ENCODE measurements around the gene EDA.
"Not testable (repeated sequence)": the region's sequence is repeated elsewhere in the genome, so short reads cannot be mapped to it uniquely, and the experiment has no call there.

The EDA gene

DNA sequence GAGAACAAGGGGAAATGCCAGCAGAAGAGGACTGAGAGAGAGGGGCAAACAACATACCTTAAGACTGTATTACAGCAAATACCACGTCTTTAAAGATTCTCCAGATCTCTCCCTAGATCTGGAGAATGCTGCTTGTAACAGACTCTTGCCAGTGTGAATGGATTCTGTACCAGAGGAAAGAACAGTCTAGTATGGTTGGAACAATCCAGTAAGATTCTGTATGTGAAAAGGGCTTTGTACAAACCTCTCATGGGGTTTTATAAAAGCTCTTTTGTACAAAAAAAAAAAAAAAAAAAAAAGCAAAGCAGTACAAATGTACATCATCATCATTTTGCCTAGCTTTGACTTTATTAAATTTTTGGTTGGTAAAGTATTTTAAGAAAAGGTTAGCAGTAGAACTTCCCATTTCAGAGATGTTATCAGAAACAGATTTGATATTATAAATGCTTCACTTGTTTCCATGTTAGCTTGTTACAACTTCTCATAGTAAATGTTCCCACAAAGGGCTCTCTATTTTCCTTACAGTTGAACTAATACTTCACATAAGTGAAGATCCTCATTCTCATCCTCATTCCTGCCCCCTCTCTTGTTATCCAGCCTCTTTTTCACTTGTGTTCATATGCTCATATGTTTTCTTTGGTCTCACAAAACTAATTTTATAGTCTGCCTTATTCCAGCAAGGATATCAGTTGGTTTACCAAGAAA lies 144.2 kb downstream of the EDA start:
- H3K4me3 ChIP-seq (ENCODE audit: low read length) = no peak overlapping the region
- H3K9ac ChIP-seq (ENCODE audit: low read length) = no peak overlapping the region
- no peak overlapping the region for H3K27ac ChIP-seq (ENCODE audit: low read depth, low read length)

DNA sequence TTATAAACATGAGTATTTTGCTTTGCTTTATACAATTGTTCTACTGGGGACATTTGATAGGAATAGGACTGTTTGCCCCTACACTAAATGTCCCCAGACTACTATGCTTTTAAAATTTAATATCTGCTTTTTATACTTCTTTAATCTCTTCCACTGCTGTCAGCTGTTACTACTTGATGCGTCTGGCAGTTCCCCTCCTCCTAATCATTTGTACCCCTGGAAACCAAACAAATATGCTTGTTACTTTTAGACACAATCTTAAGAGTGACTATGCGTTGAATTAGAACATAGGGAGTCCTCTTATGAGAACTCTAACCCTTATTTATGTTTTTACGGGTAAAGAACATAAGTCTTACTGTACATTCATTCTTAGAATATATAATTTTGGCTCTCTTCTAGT lies 145.7 kb downstream of the EDA start:
- H3K9ac ChIP-seq (ENCODE audit: low read length) = no peak overlapping the region
- no peaks in the 10 kb centered on the region for H3K36me3 ChIP-seq (ENCODE audit: control insufficient read depth, insufficient read depth, low read length)
- H3K27me3 ChIP-seq (ENCODE audit: control insufficient read depth, insufficient read depth, low read length) = no peaks in the 10 kb centered on the region
- H3K4me3 ChIP-seq (ENCODE audit: low read length) = no peak overlapping the region
- no peak overlapping the region for H3K27ac ChIP-seq (ENCODE audit: low read depth, low read length)
- H3K4me1 ChIP-seq (ENCODE audit: control insufficient read depth, insufficient read depth, low read length) = no peaks in the 10 kb centered on the region

More for the DNA sequence above, 144.2 kb downstream of the EDA start:
- H3K27me3 ChIP-seq (ENCODE audit: control insufficient read depth, insufficient read depth, low read length) = no peaks in the 10 kb centered on the region
- no peaks in the 10 kb centered on the region for H3K36me3 ChIP-seq (ENCODE audit: control insufficient read depth, insufficient read depth, low read length)
- no peaks in the 10 kb centered on the region for H3K4me1 ChIP-seq (ENCODE audit: control insufficient read depth, insufficient read depth, low read length)

DNA sequence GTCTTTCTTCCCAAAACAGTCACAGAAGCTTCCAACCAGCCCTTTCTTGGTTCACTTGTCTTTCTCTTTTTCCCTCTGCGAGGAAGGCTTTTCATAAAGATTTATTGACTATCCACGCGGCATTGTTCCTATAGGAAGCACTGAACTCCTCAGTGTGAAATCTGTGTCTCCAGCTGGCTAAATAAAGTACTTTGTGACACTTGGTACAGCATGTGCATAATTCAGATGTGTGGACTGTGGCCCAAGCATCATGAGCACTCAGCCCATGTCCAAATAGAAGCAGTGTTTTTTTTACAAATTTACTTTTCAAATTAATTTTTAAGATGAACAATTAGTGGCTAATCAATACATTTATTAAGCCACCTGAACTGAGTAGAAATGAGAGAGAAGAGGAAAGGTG lies 146.4 kb downstream of the EDA start:
- H3K9ac ChIP-seq (ENCODE audit: low read length) = no peak overlapping the region
- H3K36me3 ChIP-seq (ENCODE audit: control insufficient read depth, insufficient read depth, low read length) = no peaks in the 10 kb centered on the region
- no peak overlapping the region for H3K27ac ChIP-seq (ENCODE audit: low read depth, low read length)
- H3K27me3 ChIP-seq (ENCODE audit: control insufficient read depth, insufficient read depth, low read length) = no peaks in the 10 kb centered on the region
- H3K4me1 ChIP-seq (ENCODE audit: control insufficient read depth, insufficient read depth, low read length) = no peaks in the 10 kb centered on the region
- H3K4me3 ChIP-seq (ENCODE audit: low read length) = no peak overlapping the region

DNA sequence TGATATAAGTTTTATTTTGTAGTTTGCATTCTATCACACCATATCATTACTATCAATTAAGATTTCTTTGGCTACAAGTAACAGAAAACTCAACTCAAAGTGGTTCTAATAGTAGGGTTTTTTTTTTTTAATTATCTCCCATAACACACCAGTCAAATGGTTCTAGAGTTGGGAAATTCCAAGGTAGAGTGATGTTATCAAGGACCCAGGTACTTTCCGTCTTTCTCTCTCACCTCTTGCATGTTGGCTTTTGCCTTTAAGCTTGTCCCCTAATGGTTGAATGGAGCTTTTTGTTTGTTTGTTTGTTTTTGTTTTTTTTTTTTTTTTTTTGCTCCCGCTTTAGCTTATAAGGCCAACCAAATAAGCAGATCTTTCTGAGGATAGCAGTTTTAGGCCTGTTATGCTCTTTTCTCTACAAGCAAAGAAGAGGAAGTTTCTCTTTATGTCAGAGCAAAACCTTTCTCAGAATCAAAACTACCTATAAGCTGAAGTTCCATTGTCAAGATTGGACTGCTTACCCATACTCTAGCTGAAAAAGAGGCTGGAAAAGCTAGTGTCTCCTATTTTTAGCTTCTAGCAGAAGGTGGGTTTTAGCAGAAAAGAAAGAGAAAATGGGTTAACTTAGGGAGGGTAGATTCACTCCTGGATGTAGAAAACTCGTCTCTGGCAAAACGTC lies 177.5 kb downstream of the EDA start:
- Histone ChIP-seq H3K4me3 (ENCODE audit: low read length) (no peak overlapping the region), H3K4me1 (ENCODE audit: control insufficient read depth, insufficient read depth, low read length) (no peaks in the 10 kb centered on the region), H3K27me3 (ENCODE audit: control insufficient read depth, insufficient read depth, low read length) (no peaks in the 10 kb centered on the region), H3K27ac (ENCODE audit: low read depth, low read length) (no peak overlapping the region), H3K9ac (ENCODE audit: low read length) (no peak overlapping the region), H3K36me3 (ENCODE audit: control insufficient read depth, insufficient read depth, low read length) (no peaks in the 10 kb centered on the region)

DNA sequence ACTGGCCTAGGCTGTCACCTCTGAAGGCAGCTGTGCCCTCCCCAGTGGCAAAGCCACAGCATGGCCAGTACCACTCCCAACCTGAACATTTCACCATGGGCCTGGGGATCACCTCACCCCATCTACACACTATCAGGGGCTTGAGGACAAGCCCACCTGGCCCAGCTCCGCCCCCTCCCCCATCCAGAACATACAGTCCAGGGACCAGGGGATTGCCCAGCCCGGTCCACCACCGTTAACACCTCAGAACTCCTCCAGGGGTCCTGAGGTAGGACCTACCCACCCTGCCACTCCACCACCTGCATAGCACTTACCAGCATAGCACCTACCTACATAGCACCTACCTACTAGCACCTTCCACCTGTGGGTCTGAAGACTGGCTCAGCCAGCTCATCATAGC lies 179.8 kb downstream of the EDA start:
- Histone ChIP-seq H3K27me3 (ENCODE audit: control insufficient read depth, insufficient read depth, low read length) (no peaks in the 10 kb centered on the region), H3K4me1 (ENCODE audit: control insufficient read depth, insufficient read depth, low read length) (no peaks in the 10 kb centered on the region), H3K27ac (ENCODE audit: low read depth, low read length) (no peak overlapping the region), H3K4me3 (ENCODE audit: low read length) (no peak overlapping the region), H3K9ac (ENCODE audit: low read length) (no peak overlapping the region), H3K36me3 (ENCODE audit: control insufficient read depth, insufficient read depth, low read length) (no peaks in the 10 kb centered on the region)

DNA sequence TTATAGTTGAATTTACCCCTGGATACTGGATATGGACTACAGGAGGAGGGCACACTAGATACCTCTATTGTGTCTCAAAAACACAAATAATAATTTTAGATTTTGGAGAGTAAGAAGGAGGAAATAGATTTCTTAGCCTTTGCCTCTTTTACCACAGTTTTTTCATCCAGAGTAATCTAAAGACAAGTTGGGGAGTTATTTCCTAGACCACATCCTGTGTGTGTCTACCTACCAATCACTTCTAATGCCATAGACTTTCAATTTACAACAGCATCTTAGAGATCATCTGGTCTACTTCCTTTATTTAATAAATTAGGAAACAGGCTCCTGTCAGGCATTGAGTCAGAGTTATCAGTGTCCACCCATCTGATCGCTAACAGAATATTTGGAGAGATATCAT lies 191.5 kb downstream of the EDA start:
- H3K27me3 ChIP-seq (ENCODE audit: control insufficient read depth, insufficient read depth, low read length) = no peaks in the 10 kb centered on the region
- H3K9ac ChIP-seq (ENCODE audit: low read length) = no peak overlapping the region
- no peaks in the 10 kb centered on the region for H3K36me3 ChIP-seq (ENCODE audit: control insufficient read depth, insufficient read depth, low read length)
- no peak overlapping the region for H3K27ac ChIP-seq (ENCODE audit: low read depth, low read length)
- no peak overlapping the region for H3K4me3 ChIP-seq (ENCODE audit: low read length)
- no peaks in the 10 kb centered on the region for H3K4me1 ChIP-seq (ENCODE audit: control insufficient read depth, insufficient read depth, low read length)

DNA sequence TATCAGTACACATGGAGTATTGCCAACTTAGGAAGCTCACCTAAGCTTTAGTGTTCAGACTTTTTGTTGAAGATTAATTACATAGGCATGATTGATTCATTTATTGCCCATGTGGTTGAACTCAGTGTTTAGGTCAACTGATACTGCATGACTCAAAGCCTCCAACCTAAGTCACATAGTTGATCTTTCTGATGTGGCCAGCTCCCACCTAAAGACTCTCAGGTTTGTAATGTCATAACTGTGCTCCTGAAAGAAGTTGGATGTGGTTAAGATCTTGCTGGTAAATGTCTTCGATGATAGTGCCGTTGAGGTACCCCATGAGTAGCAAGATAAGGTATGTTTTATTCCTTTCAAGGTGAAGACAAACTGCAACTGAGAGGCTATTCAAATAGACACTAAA lies 192.5 kb downstream of the EDA start:
- no peaks in the 10 kb centered on the region for H3K36me3 ChIP-seq (ENCODE audit: control insufficient read depth, insufficient read depth, low read length)
- H3K9ac ChIP-seq (ENCODE audit: low read length) = no peak overlapping the region
- H3K27me3 ChIP-seq (ENCODE audit: control insufficient read depth, insufficient read depth, low read length) = no peaks in the 10 kb centered on the region
- no peaks in the 10 kb centered on the region for H3K4me1 ChIP-seq (ENCODE audit: control insufficient read depth, insufficient read depth, low read length)
- H3K27ac ChIP-seq (ENCODE audit: low read depth, low read length) = no peak overlapping the region
- H3K4me3 ChIP-seq (ENCODE audit: low read length) = no peak overlapping the region

DNA sequence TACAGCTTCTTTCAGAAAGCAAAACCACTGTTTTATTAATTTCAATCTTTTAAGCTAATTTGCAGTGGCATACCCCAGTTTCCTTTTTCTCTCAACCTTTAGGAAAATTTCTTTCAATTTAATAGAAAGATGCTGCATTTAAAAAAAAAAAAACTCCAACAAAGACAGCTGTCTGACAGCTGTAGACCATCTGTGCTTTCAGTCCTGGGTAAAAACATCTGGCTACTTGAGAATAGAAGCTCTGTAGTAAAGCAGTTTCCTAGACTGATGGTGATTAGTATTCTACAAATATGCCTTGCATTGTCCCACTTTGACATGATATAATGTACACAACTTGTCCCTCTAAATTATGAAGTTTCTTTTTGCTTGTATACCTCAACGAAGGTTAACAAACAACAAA lies 197.8 kb downstream of the EDA start:
- no peak overlapping the region for H3K9ac ChIP-seq (ENCODE audit: low read length)
- no peak overlapping the region for H3K4me3 ChIP-seq (ENCODE audit: low read length)
- H3K4me1 ChIP-seq (ENCODE audit: control insufficient read depth, insufficient read depth, low read length) = no peaks in the 10 kb centered on the region
- no peaks in the 10 kb centered on the region for H3K27me3 ChIP-seq (ENCODE audit: control insufficient read depth, insufficient read depth, low read length)
- H3K27ac ChIP-seq (ENCODE audit: low read depth, low read length) = no peak overlapping the region
- no peaks in the 10 kb centered on the region for H3K36me3 ChIP-seq (ENCODE audit: control insufficient read depth, insufficient read depth, low read length)

DNA sequence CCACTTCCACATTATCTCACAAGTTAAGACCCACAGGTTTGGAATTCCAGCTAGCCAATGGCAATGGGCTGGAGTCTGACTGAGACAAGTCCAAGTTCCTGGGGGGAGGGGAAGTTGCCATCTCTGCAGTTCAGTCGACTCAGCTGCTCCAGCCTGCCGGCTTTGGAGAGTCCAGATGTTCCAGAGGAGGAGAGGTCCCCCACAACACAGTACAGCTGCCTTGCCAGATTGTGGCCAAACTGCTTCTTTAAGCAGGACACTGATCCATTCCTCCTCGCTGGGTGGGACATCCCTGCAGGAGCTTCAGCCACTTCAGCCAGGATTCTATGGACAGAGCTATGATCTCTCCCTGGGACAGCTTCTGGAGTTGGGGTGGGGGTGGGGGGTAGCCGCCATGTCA lies 199.2 kb downstream of the EDA start:
- no peak overlapping the region for H3K4me3 ChIP-seq (ENCODE audit: low read length)
- no peaks in the 10 kb centered on the region for H3K36me3 ChIP-seq (ENCODE audit: control insufficient read depth, insufficient read depth, low read length)
- H3K27ac ChIP-seq (ENCODE audit: low read depth, low read length) = no peak overlapping the region
- no peaks in the 10 kb centered on the region for H3K4me1 ChIP-seq (ENCODE audit: control insufficient read depth, insufficient read depth, low read length)
- H3K27me3 ChIP-seq (ENCODE audit: control insufficient read depth, insufficient read depth, low read length) = no peaks in the 10 kb centered on the region
- no peak overlapping the region for H3K9ac ChIP-seq (ENCODE audit: low read length)

DNA sequence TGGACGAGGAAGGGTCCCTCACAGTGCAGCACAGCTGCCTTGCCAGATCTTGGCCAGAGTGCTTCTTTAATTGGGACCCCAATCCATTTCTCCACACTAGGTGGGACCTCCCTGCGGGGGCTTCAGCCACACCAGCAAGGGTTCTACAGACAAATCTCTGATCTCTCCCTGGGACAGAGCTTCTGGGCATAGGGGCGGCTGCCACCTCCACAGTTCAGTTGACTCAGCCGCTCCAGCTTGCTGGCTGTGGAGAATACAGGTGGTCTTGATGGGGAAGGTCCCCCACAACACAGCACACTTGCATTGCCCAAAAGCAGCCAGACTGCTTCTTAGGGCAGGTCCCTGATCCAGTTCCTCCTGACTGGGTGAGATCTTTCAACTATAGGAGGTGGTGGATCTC lies 199.6 kb downstream of the EDA start:
- Histone ChIP-seq H3K36me3 (ENCODE audit: control insufficient read depth, insufficient read depth, low read length) (no peaks in the 10 kb centered on the region), H3K27ac (ENCODE audit: low read depth, low read length) (no peak overlapping the region), H3K9ac (ENCODE audit: low read length) (no peak overlapping the region), H3K27me3 (ENCODE audit: control insufficient read depth, insufficient read depth, low read length) (no peaks in the 10 kb centered on the region), H3K4me1 (ENCODE audit: control insufficient read depth, insufficient read depth, low read length) (no peaks in the 10 kb centered on the region), H3K4me3 (ENCODE audit: low read length) (no peak overlapping the region)

DNA sequence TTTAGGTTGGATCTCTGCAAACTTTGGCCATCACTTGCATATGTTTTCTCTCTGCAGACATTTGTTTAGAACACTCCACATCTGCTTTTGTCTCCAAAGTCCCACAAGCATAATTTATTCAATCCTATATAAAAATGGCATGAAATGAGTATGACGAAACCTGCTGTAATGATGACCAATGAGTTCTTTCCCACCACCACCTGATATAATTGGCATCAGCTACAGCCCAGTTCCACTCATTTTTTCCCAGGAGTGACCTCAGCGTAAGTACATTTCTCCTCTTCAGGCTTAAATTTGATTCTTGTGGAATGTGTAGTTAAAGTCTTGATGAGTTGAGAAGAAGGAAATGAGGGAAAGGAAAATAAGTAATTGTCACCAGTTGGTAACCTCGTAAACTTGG lies 228.7 kb downstream of the EDA start:
- no peak overlapping the region for H3K9ac ChIP-seq (ENCODE audit: low read length)

DNA sequence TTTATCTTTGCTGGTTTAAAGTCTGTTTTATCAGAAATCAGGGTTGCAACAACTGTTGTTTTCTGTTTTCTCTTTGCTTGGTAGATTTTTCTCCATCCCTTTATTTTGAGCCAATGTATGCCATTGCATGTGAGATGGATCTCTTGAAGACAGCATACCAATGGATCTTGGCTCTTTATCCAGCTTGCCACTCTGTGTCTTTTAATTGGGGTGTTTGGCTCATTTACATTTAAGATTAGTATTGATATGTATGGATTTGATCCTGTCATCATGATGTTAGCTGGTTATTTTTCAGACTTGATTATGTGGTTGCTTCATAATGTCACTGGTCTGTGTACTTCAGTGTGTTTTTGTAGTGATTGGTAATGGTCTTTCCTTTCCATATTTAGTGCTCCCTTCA lies 244.1 kb downstream of the EDA start:
- not testable (repeated sequence) for H3K36me3 ChIP-seq (ENCODE audit: control insufficient read depth, insufficient read depth, low read length); H3K4me3 ChIP-seq (ENCODE audit: low read length); H3K9ac ChIP-seq (ENCODE audit: low read length); H3K4me1 ChIP-seq (ENCODE audit: control insufficient read depth, insufficient read depth, low read length); H3K27me3 ChIP-seq (ENCODE audit: control insufficient read depth, insufficient read depth, low read length); H3K27ac ChIP-seq (ENCODE audit: low read depth, low read length)

More for the DNA sequence above, 228.7 kb downstream of the EDA start:
- H3K27me3 ChIP-seq (ENCODE audit: control insufficient read depth, insufficient read depth, low read length) = no peaks in the 10 kb centered on the region
- no peak overlapping the region for H3K4me3 ChIP-seq (ENCODE audit: low read length)
- H3K27ac ChIP-seq (ENCODE audit: low read depth, low read length) = no peak overlapping the region
- no peaks in the 10 kb centered on the region for H3K36me3 ChIP-seq (ENCODE audit: control insufficient read depth, insufficient read depth, low read length)
- no peaks in the 10 kb centered on the region for H3K4me1 ChIP-seq (ENCODE audit: control insufficient read depth, insufficient read depth, low read length)

DNA sequence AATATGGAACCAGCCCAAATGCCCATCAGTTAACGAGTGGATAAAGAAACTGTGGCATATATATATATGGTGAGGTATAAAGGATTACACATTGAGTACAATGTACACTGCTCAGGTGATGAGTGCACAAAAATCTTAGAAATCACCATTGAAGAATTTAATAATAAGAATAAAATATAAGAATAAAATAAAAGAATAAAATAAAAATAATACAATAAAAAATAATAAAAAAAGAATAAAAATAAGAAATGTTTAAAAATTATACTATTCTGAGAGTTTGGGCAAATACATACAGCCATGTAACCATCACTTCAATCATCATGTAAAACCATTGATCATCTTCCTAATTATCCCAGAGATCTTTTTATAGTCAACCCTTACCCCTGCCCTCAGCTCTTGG lies 260.3 kb downstream of the EDA start:
- Histone ChIP-seq H3K27me3 (ENCODE audit: control insufficient read depth, insufficient read depth, low read length) (no peaks in the 10 kb centered on the region), H3K4me1 (ENCODE audit: control insufficient read depth, insufficient read depth, low read length) (no peaks in the 10 kb centered on the region), H3K4me3 (ENCODE audit: low read length) (no peak overlapping the region), H3K36me3 (ENCODE audit: control insufficient read depth, insufficient read depth, low read length) (no peaks in the 10 kb centered on the region), H3K27ac (ENCODE audit: low read depth, low read length) (no peak overlapping the region), H3K9ac (ENCODE audit: low read length) (no peak overlapping the region)
